HepG2 (cell line): ENCODE results near the gene CMPK1. TPM values are rescaled to one million over a fixed set of nuclear protein-coding genes. Genes with fewer than 3 reads are reported as not detected.
A peak's percentile ranks its signal among the peaks of the same experiment; 100 is the strongest.

Experiments
- CHCHD3 ChIP-seq: sonication (generic); formaldehyde crosslinking; IDR thresholded peaks from 2 replicates; pipeline ENCODE4 v1.8.0; 2022; ENCODE audit warnings: mild to moderate bottlenecking, missing genetic modification reagents, moderate library complexity
- DMAP1 ChIP-seq: IDR thresholded peaks from 2 replicates; pipeline ENCODE4 v1.6.1; 2016
- DR1 ChIP-seq: sonication (generic); formaldehyde crosslinking; IDR thresholded peaks from 2 replicates; pipeline ENCODE4 v1.8.0; 2021; ENCODE audit warnings: mild to moderate bottlenecking, missing genetic modification reagents, inconsistent platforms
- FOXA1 ChIP-seq, 2 experiments: fragments of 450-650 bp in 1 of 2; sonication (generic) in 1 of 2; formaldehyde crosslinking in 1 of 2; IDR thresholded peaks; 2 replicates each; pipeline versions ENCODE4 v1.4.0 to v1.6.1; 2016 to 2020; ENCODE audit warnings: missing genetic modification reagents in 1 of 2
- MIER2 ChIP-seq: IDR thresholded peaks from 2 replicates; pipeline ENCODE4 v1.6.1; 2016; ENCODE audit warnings: missing biosample characterization, missing genetic modification reagents
- MTA1 ChIP-seq: sonication (generic); formaldehyde crosslinking; IDR thresholded peaks from 2 replicates; pipeline ENCODE4 v1.4.0; 2020; ENCODE audit warnings: missing genetic modification reagents, mild to moderate bottlenecking, borderline replicate concordance
- NONO ChIP-seq, 2 experiments: fragments of 450-650 bp in 1 of 2; sonication (generic) in 1 of 2; formaldehyde crosslinking in 1 of 2; IDR thresholded peaks in 1 of 2; conservative IDR thresholded peaks in 1 of 2; 2 replicates each; pipeline versions ENCODE4 v1.6.1 to v1.8.0; 2017 to 2022; ENCODE audit warnings: mild to moderate bottlenecking in 1 of 2, missing genetic modification reagents in 1 of 2, moderate library complexity in 1 of 2
- NR2F6 ChIP-seq, 2 experiments: IDR thresholded peaks; 2 replicates each; pipeline ENCODE4 v1.6.1; 2016; ENCODE audit warnings: antibody characterized with exemption in 1 of 2, mild to moderate bottlenecking in 1 of 2
- PATZ1 ChIP-seq: sonication (generic); formaldehyde crosslinking; IDR thresholded peaks from 2 replicates; pipeline ENCODE4 v1.4.0; 2020; ENCODE audit warnings: missing genetic modification reagents
- SRSF4 ChIP-seq: fragments of 200-400 bp; formaldehyde crosslinking; IDR thresholded peaks from one replicate; pipeline ENCODE4 v1.6.1; 2018; ENCODE audit warnings: mild to moderate bottlenecking, low read depth, low read length, moderate library complexity; ENCODE audit not compliant: poor library complexity, severe bottlenecking
- TBX2 ChIP-seq: sonication (generic); formaldehyde crosslinking; IDR thresholded peaks from 2 replicates; pipeline ENCODE4 v1.5.0; 2020; ENCODE audit warnings: missing genetic modification reagents, mild to moderate bottlenecking, borderline replicate concordance
- ZNF121 ChIP-seq: sonication (generic); formaldehyde crosslinking; IDR thresholded peaks from 2 replicates; pipeline ENCODE4 v1.5.0; 2020; ENCODE audit warnings: mild to moderate bottlenecking, missing genetic modification reagents
- ZNF207 ChIP-seq: fragments of 450-650 bp; IDR thresholded peaks from 2 replicates; pipeline ENCODE4 v1.6.1; 2016; ENCODE audit warnings: antibody characterized with exemption, borderline replicate concordance
- ZNF616 ChIP-seq: sonication (generic); formaldehyde crosslinking; IDR thresholded peaks from 2 replicates; pipeline ENCODE4 v1.5.0; 2020; ENCODE audit warnings: low read depth, mild to moderate bottlenecking, missing genetic modification reagents
- ZNF737 ChIP-seq: sonication (generic); formaldehyde crosslinking; IDR thresholded peaks from 2 replicates; pipeline ENCODE4 v1.5.0; 2020; ENCODE audit warnings: missing genetic modification reagents, mild to moderate bottlenecking, borderline replicate concordance
- ZNF768 ChIP-seq: sonication (generic); formaldehyde crosslinking; IDR thresholded peaks from 2 replicates; pipeline ENCODE4 v1.4.0; 2020; ENCODE audit warnings: missing genetic modification reagents
- polyA plus RNA-seq, 8 experiments: library from polyadenylated mRNA; depleted of rRNA in 3 of 8; stranded (reverse) in 7 of 8; unstranded in 1 of 8; fragments of >200 nt; fragmentation: Illumina TruSeq in 4 of 8; extraction: Trizol in 4 of 8; gene quantifications; 2 replicates each; pipeline versions ENCODE4 v1.2.1 to v1.2.3, GENCODE V29; 2011 to 2016; ENCODE audit warnings: low read depth in 4 of 8, missing spikeins in 1 of 8, mixed read lengths in 1 of 8; ENCODE audit not compliant: insufficient read depth in 1 of 8
- total RNA-seq, 5 experiments: library from RNA; depleted of rRNA; stranded (reverse); fragments of >200 nt; fragmentation: Illumina TruSeq; extraction: Trizol; gene quantifications; 2 replicates each; pipeline ENCODE4 v1.2.3, GENCODE V29; 2016; ENCODE audit warnings: low read depth in 1 of 5
- TF ChIP-seq, protein P1 (sequence below): sonication (generic); formaldehyde crosslinking; IDR thresholded peaks from 2 replicates; pipeline ENCODE4 v1.4.0; 2020; ENCODE audit warnings: missing genetic modification reagents, borderline replicate concordance

CMPK1 gene
- total and polyA plus RNA-seq, 2 of the 13 experiments (the other 11 are each of a cell fraction or from before 2014, with no cell fraction given): 38.3 to 92.0 TPM

DNA sequence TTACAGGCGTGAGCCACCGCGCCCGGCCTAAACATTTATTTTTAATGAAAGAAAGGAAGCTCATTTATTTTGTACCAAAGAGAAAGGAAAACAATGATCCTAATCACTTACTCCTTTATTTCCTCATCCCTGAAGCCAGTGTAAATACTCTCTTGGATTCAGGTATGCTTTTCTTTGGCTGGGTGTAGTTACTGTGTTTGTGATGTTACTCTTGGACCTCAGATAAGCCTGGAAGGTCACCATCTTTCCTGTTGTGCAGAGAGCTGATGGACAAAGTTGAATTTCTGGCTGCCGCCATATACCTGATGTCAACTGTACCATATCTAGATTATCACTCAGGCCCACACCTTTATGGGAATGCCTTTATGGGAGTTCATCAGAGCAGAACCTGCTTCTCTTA is 47.1 kb downstream of the CMPK1 start (continued):
- TF ChIP-seq NONO (IDR thresholded peaks at IDR 0.05) (no peak), NONO (CRISPR knock-in tag; conservative IDR thresholded peaks at IDR 0.05) (no peak), ZNF768 (no peak), DMAP1 (no peak), ZNF737 (CRISPR knock-in tag) (no peak), DR1 (CRISPR knock-in tag) (no peak), ZNF121 (CRISPR knock-in tag) (no peak), CHCHD3 (CRISPR knock-in tag) (no peak), TBX2 (CRISPR knock-in tag) (peak; percentile 20; the same call in 1 of the 2 replicates), PATZ1 (CRISPR knock-in tag) (no peak), ZNF616 (CRISPR knock-in tag) (no peak), ZNF207 (no peak), MIER2 (CRISPR knock-in tag) (no peak), FOXA1 (IDR thresholded peaks at IDR 0.05) (no peak), FOXA1 (CRISPR knock-in tag; IDR thresholded peaks at IDR 0.05) (0 out of 2 replicates have a peak, but pooled peaks have one; percentile 48), NR2F6 (IDR thresholded peaks at IDR 0.05) (no peak), NR2F6 (CRISPR knock-in tag; IDR thresholded peaks at IDR 0.05) (0 out of 2 replicates have a peak, but pooled peaks have one; percentile 47), SRSF4 (no peak), MTA1 (CRISPR knock-in tag) (no peak)
- TF ChIP-seq, protein P1, sequence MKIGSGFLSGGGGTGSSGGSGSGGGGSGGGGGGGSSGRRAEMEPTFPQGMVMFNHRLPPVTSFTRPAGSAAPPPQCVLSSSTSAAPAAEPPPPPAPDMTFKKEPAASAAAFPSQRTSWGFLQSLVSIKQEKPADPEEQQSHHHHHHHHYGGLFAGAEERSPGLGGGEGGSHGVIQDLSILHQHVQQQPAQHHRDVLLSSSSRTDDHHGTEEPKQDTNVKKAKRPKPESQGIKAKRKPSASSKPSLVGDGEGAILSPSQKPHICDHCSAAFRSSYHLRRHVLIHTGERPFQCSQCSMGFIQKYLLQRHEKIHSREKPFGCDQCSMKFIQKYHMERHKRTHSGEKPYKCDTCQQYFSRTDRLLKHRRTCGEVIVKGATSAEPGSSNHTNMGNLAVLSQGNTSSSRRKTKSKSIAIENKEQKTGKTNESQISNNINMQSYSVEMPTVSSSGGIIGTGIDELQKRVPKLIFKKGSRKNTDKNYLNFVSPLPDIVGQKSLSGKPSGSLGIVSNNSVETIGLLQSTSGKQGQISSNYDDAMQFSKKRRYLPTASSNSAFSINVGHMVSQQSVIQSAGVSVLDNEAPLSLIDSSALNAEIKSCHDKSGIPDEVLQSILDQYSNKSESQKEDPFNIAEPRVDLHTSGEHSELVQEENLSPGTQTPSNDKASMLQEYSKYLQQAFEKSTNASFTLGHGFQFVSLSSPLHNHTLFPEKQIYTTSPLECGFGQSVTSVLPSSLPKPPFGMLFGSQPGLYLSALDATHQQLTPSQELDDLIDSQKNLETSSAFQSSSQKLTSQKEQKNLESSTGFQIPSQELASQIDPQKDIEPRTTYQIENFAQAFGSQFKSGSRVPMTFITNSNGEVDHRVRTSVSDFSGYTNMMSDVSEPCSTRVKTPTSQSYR (CRISPR knock-in tag): no peak
- TF ChIP-seq, all 625 proteins: peak for 30
